K562 (cell line): Measurements from ENCODE around the gene ZNF549. TPM values are rescaled to one million over a fixed set of nuclear protein-coding genes. Genes with fewer than 3 reads are reported as not detected.

Experiments used
- ARID2 ChIP-seq: fragments of 450-650 bp; IDR thresholded peaks from 2 replicates; pipeline ENCODE4 v1.6.1; 2017; ENCODE audit warnings: antibody characterized with exemption, mild to moderate bottlenecking
- C11orf30 ChIP-seq: fragments of 450-650 bp; IDR thresholded peaks from 2 replicates; pipeline ENCODE4 v1.6.1; 2016; ENCODE audit warnings: low read depth, mild to moderate bottlenecking
- EP400 ChIP-seq: fragments of 450-650 bp; IDR thresholded peaks from 2 replicates; pipeline ENCODE4 v1.6.1; 2017; ENCODE audit warnings: antibody characterized with exemption, mild to moderate bottlenecking, moderate library complexity
- FUS ChIP-seq: fragments of 200-400 bp; formaldehyde crosslinking; optimal IDR thresholded peaks from 2 replicates; pipeline ENCODE3; 2017; ENCODE audit warnings: low read depth, low read length
- KLF1 ChIP-seq: fragments of 450-650 bp; IDR thresholded peaks from 2 replicates; pipeline ENCODE4 v1.6.1; 2016; ENCODE audit warnings: missing genetic modification characterization, missing compliant biosample characterization
- MCM7 ChIP-seq, 2 experiments: fragments of 450-650 bp; IDR thresholded peaks; 2 replicates each; pipeline ENCODE4 v1.6.1; 2016 to 2018
- MYNN ChIP-seq, 2 experiments: sonication (generic); formaldehyde crosslinking in 1 of 2; IDR thresholded peaks; 2 replicates each; pipeline versions ENCODE4 v1.5.0 to v1.6.1; 2016 to 2020; ENCODE audit warnings: antibody characterized with exemption in 1 of 2, missing genetic modification reagents in 1 of 2
- NFYB ChIP-seq: IDR thresholded peaks from 2 replicates; pipeline ENCODE4 v1.6.1; 2011; ENCODE audit warnings: mild to moderate bottlenecking, moderate library complexity; ENCODE audit not compliant: insufficient read length; ENCODE audit errors: extremely low read depth
- POLR2B ChIP-seq: fragments of 450-650 bp; IDR thresholded peaks from 2 replicates; pipeline ENCODE4 v1.6.1; 2018; ENCODE audit warnings: low read depth; ENCODE audit not compliant: partially characterized antibody
- SUPT5H ChIP-seq: fragments of 450-650 bp; IDR thresholded peaks from 2 replicates; pipeline ENCODE4 v1.6.1; 2016
- ZNF134 ChIP-seq: fragments of 250-450 bp; sonication (Bioruptor Pico); conservative IDR thresholded peaks from 2 replicates; pipeline ENCODE4 v1.4.0; 2020
- ZNF764 ChIP-seq: fragments of 250-450 bp; sonication (Bioruptor Pico); IDR thresholded peaks from 2 replicates; pipeline ENCODE4 v1.4.0; 2020; ENCODE audit warnings: low read depth, mild to moderate bottlenecking, moderate library complexity
- polyA plus RNA-seq, 8 experiments: library from polyadenylated mRNA; depleted of rRNA in 4 of 8; stranded (reverse) in 5 of 8; unstranded in 3 of 8; fragments of >200 nt; fragmentation: Nextera tagmentation in 2 of 8; fragmentation: Illumina TruSeq in 1 of 8; extraction: Ambion mirVana in 2 of 8; extraction: Trizol in 1 of 8; gene quantifications; 2 replicates each; pipeline versions ENCODE4 v1.2.1 to v1.2.3, GENCODE V29; 2011 to 2014; ENCODE audit warnings: inconsistent platforms in 1 of 8, missing spikeins in 1 of 8
- total RNA-seq, 7 experiments: library from RNA; depleted of rRNA in 6 of 7; stranded (reverse); fragments of >200 nt in 6 of 7; fragmentation: Illumina TruSeq in 2 of 7; extraction: Trizol in 2 of 7; gene quantifications; 2 replicates each; pipeline versions ENCODE4 v1.2.1 to v1.2.3, GENCODE V29; 2011 to 2021; ENCODE audit warnings: low replicate concordance in 1 of 7
- TF ChIP-seq, protein P1 (sequence below): fragments of 250-450 bp; sonication (Bioruptor Pico); IDR thresholded peaks from 2 replicates; pipeline ENCODE4 v1.5.0; 2021; ENCODE audit warnings: mild to moderate bottlenecking, borderline replicate concordance
- TF ChIP-seq, protein P2 (sequence below): fragments of 150-350 bp; IDR thresholded peaks from 2 replicates; pipeline ENCODE4 v1.6.1; 2014; ENCODE audit warnings: low read depth, mild to moderate bottlenecking, low read length, borderline replicate concordance
- TF ChIP-seq, protein P3 (sequence below): fragments of 450-650 bp; IDR thresholded peaks from 2 replicates; pipeline ENCODE4 v1.6.1; 2014; ENCODE audit warnings: low read depth, mild to moderate bottlenecking, moderate library complexity, borderline replicate concordance
- TF ChIP-seq, protein P4 (sequence below): fragments of 250-450 bp; sonication (Bioruptor Pico); IDR thresholded peaks from 2 replicates; pipeline ENCODE4 v1.5.0; 2021
- TF ChIP-seq, protein P5 (sequence below): fragments of 450-650 bp; IDR thresholded peaks from 2 replicates; pipeline ENCODE4 v1.6.1; 2016; ENCODE audit warnings: antibody characterized with exemption
- TF ChIP-seq, protein P6 (sequence below): sonication (generic); formaldehyde crosslinking; IDR thresholded peaks from 2 replicates; pipeline ENCODE4 v1.8.0; 2022; ENCODE audit warnings: missing genetic modification reagents, mild to moderate bottlenecking, moderate library complexity, borderline replicate concordance

The ZNF549 gene
- total and polyA plus RNA-seq, 9 of the 15 experiments (the other 6 are each of a cell fraction or from before 2014, with no cell fraction given), result 0.03 to 0.68 (median 0.25) TPM

DNA sequence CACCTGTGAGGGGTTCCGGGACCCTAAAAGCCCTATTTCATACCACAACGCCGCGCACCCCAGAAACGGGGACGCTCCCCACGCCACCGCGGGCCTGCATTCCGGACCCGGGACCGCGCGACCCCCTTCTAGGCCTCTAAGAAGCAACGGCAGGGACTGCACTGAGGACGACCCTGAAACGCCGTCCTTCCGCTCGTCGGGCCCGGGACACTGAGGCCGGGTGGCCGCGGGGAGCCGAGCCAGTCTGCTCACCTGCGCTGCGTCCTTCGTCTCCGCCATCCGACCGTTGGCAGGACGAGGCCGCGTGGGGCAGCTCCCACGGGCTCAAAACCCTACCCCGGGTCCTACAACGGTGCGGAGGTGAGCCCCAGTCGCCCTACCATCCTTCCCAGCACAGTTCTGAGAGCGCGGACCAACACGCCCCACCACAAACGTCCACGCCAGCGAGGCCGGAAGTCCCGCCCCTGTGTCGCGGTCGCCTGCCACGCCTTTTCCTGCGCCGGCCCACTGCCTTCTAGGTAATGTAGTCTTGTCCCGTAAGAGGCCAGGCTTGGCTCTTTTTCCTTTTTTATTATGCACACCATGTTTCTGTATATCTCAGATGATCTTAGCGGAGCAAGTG is 32.4 kb downstream of the ZNF549 start, which contains the start of gene ZNF550 (continued):
- TF ChIP-seq, protein P1, sequence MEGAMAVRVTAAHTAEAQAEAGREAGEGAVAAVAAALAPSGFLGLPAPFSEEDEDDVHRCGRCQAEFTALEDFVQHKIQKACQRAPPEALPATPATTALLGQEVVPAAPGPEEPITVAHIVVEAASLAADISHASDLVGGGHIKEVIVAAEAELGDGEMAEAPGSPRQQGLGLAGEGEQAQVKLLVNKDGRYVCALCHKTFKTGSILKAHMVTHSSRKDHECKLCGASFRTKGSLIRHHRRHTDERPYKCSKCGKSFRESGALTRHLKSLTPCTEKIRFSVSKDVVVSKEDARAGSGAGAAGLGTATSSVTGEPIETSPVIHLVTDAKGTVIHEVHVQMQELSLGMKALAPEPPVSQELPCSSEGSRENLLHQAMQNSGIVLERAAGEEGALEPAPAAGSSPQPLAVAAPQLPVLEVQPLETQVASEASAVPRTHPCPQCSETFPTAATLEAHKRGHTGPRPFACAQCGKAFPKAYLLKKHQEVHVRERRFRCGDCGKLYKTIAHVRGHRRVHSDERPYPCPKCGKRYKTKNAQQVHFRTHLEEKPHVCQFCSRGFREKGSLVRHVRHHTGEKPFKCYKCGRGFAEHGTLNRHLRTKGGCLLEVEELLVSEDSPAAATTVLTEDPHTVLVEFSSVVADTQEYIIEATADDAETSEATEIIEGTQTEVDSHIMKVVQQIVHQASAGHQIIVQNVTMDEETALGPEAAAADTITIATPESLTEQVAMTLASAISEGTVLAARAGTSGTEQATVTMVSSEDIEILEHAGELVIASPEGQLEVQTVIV, result no peak
- TF ChIP-seq ZNF764 (CRISPR knock-in tag), result no peak
- TF ChIP-seq EP400, result peak; percentile 68; the same call in 1 of the 2 replicates
- peak; percentile 59; the same call in 1 of the 2 replicates for TF ChIP-seq SUPT5H
- TF ChIP-seq ARID2, result no peak
- TF ChIP-seq MYNN (IDR thresholded peaks at IDR 0.05), result no peak
- no peak for TF ChIP-seq MYNN (CRISPR knock-in tag; IDR thresholded peaks at IDR 0.05)
- no peak for TF ChIP-seq C11orf30
- no peak for TF ChIP-seq ZNF134 (CRISPR knock-in tag)
- TF ChIP-seq KLF1 (tag), result 0 out of 2 replicates have a peak, but pooled peaks have one; percentile 25
- peak; percentile 52 for TF ChIP-seq POLR2B
- TF ChIP-seq, protein P2, sequence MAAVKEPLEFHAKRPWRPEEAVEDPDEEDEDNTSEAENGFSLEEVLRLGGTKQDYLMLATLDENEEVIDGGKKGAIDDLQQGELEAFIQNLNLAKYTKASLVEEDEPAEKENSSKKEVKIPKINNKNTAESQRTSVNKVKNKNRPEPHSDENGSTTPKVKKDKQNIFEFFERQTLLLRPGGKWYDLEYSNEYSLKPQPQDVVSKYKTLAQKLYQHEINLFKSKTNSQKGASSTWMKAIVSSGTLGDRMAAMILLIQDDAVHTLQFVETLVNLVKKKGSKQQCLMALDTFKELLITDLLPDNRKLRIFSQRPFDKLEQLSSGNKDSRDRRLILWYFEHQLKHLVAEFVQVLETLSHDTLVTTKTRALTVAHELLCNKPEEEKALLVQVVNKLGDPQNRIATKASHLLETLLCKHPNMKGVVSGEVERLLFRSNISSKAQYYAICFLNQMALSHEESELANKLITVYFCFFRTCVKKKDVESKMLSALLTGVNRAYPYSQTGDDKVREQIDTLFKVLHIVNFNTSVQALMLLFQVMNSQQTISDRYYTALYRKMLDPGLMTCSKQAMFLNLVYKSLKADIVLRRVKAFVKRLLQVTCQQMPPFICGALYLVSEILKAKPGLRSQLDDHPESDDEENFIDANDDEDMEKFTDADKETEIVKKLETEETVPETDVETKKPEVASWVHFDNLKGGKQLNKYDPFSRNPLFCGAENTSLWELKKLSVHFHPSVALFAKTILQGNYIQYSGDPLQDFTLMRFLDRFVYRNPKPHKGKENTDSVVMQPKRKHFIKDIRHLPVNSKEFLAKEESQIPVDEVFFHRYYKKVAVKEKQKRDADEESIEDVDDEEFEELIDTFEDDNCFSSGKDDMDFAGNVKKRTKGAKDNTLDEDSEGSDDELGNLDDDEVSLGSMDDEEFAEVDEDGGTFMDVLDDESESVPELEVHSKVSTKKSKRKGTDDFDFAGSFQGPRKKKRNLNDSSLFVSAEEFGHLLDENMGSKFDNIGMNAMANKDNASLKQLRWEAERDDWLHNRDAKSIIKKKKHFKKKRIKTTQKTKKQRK, result no peak
- TF ChIP-seq, protein P3, sequence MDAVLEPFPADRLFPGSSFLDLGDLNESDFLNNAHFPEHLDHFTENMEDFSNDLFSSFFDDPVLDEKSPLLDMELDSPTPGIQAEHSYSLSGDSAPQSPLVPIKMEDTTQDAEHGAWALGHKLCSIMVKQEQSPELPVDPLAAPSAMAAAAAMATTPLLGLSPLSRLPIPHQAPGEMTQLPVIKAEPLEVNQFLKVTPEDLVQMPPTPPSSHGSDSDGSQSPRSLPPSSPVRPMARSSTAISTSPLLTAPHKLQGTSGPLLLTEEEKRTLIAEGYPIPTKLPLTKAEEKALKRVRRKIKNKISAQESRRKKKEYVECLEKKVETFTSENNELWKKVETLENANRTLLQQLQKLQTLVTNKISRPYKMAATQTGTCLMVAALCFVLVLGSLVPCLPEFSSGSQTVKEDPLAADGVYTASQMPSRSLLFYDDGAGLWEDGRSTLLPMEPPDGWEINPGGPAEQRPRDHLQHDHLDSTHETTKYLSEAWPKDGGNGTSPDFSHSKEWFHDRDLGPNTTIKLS, result peak; percentile 73; the same call in 1 of the 2 replicates
- TF ChIP-seq, protein P4, sequence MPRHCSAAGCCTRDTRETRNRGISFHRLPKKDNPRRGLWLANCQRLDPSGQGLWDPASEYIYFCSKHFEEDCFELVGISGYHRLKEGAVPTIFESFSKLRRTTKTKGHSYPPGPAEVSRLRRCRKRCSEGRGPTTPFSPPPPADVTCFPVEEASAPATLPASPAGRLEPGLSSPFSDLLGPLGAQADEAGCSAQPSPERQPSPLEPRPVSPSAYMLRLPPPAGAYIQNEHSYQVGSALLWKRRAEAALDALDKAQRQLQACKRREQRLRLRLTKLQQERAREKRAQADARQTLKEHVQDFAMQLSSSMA (CRISPR knock-in tag), result no peak
- TF ChIP-seq, protein P5, sequence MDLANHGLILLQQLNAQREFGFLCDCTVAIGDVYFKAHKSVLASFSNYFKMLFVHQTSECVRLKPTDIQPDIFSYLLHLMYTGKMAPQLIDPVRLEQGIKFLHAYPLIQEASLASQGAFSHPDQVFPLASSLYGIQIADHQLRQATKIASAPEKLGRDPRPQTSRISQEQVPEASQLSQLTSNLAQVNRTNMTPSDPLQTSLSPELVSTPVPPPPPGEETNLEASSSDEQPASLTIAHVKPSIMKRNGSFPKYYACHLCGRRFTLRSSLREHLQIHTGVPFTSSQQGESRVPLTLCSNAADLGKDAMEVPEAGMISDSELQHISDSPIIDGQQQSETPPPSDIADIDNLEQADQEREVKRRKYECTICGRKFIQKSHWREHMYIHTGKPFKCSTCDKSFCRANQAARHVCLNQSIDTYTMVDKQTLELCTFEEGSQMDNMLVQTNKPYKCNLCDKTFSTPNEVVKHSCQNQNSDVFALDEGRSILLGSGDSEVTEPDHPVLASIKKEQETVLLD, result no peak
- no peak for TF ChIP-seq MCM7 (IDR thresholded peaks at IDR 0.05)
- no peak for TF ChIP-seq NFYB
- TF ChIP-seq, protein P6, sequence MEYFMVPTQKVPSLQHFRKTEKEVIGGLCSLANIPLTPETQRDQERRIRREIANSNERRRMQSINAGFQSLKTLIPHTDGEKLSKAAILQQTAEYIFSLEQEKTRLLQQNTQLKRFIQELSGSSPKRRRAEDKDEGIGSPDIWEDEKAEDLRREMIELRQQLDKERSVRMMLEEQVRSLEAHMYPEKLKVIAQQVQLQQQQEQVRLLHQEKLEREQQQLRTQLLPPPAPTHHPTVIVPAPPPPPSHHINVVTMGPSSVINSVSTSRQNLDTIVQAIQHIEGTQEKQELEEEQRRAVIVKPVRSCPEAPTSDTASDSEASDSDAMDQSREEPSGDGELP (CRISPR knock-in tag), result no peak
- TF ChIP-seq FUS, result no peak
